Activated T-cell treated with anti-CD3 and anti-CD28 coated beads for 24 hours (primary cell): ENCODE results near the gene SPAAR.
A peak's percentile ranks its signal among the peaks of the same experiment; 100 is the strongest.
"Not testable (repeated sequence)": the region's sequence is repeated elsewhere in the genome, so short reads cannot be mapped to it uniquely, and the experiment has no call there.

Source experiments
- DNase-seq: peaks from one replicate; pipeline ENCODE4 v3.0.0-alpha.2; 2020; ENCODE audit warnings: low read depth

SPAAR gene

GRCh38 chr9:35904338-35904737 lies 5.0 kb upstream of the SPAAR start:
- no peak for DNase-seq

- DNase-seq = no peak
These were observed 4.1 kb upstream of the SPAAR start for GRCh38 chr9:35905051-35905781.

DNA sequence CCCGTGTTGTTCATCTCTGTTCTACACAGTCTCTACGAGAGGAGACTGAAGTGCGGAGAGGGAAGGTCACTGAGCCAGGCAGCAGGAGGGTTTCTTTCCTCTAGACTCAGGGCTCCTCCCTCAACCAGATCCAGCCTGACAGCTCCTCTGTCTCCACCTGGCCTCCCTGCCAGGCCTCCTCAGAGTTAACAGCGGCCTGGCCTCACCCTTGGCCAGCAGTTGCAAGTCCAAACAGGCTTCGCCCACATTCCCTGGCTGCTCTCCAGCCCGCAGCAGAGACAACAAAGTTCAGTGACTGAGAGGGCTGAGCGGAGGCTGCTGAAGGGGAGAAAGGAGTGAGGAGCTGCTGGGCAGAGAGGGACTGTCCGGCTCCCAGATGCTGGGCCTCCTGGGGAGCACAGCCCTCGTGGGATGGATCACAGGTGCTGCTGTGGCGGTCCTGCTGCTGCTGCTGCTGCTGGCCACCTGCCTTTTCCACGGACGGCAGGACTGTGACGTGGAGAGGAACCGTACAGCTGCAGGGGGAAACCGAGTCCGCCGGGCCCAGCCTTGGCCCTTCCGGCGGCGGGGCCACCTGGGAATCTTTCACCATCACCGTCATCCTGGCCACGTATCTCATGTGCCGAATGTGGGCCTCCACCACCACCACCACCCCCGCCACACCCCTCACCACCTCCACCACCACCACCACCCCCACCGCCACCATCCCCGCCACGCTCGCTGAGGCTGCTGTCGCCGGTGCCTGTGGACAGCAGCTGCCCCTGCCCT lies 3.2 kb upstream of the SPAAR start, which contains the start of gene HRCT1:
Gene HRCT1 (plus strand): TSS at position 291 of the 768 bp plus-strand sequence. CDS start 86 bp downstream, at position 377.
- DNase-seq = no peak

- no peak for DNase-seq
These were observed 2.2 kb upstream of the SPAAR start for GRCh38 chr9:35906923-35907699.

DNA sequence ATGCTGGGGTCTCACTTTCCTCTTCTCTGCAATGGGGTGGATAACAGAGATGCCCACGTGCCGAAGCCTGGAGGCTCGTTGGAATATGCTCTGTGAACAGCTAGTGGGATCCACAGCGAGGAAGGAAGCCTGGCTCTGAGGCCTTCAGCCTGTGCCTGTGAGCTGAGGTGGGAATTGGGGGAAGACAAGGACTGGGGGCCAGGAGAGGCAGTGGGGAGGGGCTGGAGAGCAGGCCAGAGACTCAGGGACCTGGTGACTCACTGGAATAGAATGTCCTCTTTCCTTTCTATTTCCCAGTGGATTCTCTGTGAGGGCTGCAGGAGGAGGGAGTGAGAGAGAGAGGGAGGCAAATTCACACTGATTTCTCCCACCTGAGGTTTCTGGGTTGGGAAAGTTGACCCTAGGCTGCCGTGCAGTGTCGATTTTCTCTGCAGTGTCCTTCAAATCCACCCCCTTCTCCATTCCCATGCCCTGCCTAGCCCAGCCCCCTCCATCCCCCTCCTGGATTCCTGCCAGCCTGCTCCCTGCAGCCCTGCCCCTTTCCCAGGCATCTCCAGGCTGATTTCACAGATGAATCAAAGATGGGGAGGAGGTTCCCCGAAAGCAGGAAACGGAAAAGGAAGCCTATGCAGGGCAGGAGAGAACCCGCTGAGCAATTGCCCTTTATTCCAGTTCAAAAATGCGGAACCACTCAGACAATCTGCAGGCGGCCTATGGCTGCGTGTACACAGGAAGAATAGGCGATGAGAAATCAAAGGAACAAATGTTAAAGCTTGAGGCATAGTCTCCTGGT lies 1.4 kb upstream of the SPAAR start:
- no peak for DNase-seq

- DNase-seq = no peak
These were observed 675 bp upstream of the SPAAR start for GRCh38 chr9:35908504-35909125.

DNA sequence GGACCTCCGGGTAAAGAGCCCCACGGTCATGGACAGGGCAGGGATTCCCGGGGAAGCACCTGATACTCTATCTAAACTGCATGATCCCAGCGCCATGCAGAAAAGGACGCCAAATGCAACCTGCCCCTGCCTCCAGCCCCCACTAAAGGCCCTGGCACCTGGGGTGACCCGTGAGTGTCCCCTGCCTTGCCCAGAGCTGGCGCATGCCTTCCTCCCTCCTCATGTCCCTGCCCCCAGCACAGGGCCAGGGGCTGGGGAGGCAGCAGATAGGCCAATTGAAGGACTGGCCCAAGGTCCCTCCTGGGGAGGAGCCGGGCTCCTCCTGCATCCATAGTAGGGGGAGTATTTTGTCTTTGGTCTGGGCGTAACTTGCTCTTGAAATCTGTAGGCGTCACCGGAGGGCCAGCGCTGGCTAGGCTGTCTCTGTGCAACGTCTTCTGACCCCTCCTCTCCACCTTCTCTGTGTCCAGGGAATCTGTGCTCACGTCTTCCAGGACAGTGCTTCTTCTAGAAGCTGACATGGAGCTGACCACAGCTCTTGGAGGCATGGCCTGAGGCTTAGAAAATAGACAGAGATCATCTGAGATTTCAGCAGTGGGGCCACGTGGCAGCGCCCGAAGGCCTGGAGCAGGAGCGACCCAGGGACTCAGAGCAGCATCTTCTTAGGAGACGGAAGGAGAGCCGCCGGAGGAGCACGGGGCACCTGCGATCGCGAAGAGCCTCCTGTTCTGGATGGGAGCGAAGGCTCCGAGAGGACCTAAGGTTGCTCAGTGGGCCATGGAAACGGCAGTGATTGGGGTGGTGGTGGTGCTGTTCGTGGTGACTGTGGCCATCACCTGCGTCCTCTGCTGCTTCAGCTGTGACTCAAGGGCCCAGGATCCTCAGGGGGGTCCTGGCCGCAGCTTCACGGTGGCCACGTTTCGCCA lies 660 bp downstream of the SPAAR start:
- DNase-seq = no peak

GRCh38 chr9:35910613-35911359 lies 1.5 kb downstream of the SPAAR start:
- DNase-seq = peak; percentile 26

GRCh38 chr9:35911690-35912089 lies 2.4 kb downstream of the SPAAR start:
- no peak for DNase-seq

DNA sequence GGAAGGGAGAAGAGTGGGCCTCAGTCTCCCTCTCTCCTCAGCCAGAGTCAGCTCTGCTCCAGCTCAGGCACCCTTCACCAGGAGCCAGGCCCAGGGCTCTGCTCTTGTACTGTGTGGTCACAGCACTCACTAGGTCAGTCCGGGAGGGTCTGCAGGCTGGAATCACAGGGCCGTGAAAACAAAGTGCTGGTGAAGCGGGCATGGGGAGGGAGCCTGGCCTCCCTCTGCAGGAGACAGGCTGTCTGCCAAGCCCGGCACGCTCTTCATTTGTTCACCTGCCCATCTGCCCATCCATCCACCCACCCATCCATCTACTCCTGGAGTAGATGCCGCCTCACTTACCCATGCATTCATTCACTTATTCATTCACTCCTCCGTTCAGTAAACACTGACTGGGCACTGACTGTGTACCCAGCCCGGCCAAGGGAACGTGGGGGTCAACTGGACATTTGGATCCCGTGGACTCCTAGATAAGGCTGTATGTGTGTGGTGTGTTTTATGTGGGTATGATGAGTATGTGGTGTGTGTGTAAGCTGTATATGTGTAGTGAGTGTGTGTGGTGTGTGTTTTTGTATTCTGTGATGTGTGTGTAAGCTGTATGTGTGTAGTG lies 3.6 kb downstream of the SPAAR start:
- DNase-seq = no peak

- DNase-seq = not testable (repeated sequence)
These were observed 4.1 kb downstream of the SPAAR start for GRCh38 chr9:35913429-35913828.

DNA sequence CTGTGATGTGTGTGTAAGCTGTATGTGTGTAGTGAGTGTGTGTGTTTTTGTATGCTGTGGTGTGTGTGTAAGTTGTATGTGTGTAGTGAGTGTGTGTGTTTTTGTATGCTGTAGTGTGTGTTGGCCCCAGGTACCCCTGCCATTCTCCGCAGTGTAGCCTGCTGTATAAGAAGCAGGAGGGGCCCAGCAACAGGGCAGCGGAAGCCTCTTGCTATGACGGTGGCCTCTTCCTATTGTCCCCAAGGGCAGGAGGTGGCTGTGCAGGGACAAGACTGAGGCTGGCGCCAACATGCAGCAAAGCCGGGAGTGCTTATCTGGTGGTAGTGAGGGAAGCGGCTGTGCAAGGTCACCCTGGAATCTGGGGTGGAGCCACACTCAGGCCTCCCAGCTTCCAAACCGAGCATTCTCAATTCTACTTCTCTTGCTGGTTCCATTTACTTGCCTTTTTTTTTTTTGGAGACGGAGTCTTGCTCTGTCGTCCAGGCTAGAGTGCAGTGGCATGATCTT lies 5.1 kb downstream of the SPAAR start:
- DNase-seq = no peak

- no peak for DNase-seq
These were observed 6.5 kb downstream of the SPAAR start for GRCh38 chr9:35915681-35916294.

DNA sequence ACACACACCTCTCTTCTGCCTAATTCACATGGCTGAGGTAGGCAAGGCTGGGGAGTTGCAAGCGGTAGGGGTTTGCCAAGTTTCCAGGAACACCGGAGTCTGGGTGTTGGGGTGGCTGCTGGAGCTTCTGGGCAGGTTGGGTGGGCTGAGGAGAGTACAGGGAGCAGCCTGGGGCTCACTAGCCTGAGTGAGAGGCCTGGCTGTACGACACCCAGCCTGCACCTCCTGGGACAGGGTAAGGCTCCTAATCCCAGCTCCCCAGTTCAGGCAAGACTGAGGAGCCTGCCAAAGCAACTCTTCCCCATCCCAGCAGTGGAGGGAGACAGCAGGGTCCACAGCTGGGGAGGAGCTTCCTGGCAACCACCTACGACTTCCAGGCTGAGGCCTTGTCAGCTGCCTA lies 8.0 kb downstream of the SPAAR start:
- no peak for DNase-seq

DNA sequence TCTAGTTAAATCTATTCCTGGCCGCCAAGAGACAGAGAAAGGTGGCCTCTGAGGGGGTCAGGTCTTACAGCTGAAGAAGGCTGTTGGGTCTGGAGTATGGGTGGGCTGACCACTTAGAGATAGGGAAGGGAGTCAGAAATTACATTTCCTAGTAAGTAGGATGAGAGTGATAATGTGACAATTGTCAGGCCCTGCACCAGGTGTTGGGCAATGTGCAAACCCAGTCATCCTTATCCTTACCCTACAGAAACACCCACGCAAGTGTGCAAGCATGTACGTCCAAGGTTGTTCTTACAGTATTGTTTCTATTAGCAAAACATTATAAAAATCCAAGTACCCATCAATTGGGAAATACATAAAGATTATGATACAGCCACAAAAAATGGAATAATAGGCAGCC lies 9.5 kb downstream of the SPAAR start:
- DNase-seq = no peak

DNA sequence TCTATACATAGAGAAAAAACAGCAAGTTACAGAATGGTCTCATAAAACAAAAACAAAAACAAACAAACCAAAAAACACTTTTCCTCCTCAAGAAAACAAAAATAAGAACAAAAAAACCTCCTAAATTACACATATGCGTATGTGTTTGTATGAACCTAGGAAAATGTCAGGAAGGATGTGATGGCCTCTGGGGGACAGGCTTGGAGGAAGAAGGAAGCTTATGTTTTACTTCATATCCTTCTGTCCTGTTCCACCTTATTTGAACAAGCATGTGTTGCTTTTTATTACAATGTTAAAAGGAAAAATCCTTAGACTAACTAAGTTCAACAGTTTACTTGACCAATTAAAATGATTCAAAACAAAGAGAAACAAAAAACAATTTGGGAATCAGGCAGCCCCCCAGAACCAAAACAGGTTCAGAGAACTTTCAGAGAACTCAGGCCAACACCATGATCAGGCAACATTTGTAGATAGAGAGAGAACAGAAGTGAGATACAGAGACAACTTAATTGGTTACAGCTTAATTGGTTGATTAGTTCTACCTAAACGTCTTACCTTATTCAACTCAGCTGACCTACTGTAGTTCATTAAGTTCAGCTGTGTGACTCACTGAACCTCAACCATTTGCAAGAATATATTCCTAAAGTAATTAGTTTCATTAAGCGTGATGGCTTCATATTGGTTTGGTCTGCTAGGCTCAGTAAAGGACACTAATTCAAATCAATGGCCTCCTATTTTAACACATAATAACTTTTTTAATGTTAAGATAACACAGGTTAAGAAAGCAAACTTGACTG lies 10.1 kb downstream of the SPAAR start:
- DNase-seq = no peak

DNA sequence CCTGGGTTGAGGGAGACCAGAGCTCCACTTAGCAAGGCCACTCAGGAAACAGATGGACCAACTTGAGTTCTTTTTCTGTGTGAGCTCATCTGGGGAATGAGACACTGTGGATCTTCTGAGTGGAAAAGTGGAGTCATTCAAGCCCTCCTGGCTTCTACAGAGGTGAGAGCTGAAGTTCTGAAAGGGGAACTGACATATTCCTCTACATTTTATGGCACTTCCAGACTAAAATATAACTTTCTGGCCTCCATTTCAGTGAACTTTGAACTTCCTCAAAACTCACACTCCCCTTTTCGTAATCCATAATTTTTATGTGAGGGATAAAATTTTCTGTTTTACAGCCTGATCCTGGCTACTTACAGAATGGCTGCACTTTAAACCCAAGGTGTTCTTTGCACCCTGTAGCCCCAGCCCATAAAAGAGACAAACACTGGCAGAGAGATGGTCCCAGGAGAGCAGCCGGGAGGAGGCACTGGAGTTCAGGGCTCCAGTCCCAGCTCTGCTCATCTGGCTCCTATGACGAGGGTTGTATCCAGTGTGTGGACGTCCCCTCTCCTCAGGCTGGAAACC lies 10.8 kb downstream of the SPAAR start:
- no peak for DNase-seq
